Prostate gland (tissue), 2 donors: ENCODE data around the gene ASCC2. TPM values are rescaled to one million over a fixed set of nuclear protein-coding genes. Genes with fewer than 3 reads are reported as not detected.

Source experiments
- DNase-seq: peaks from one replicate; pipeline ENCODE4 v3.0.0-alpha.2; 2019; ENCODE audit warnings: low spot score
- H3K27ac ChIP-seq, 2 donors: fragments of 200-600 bp; sonication (generic); 2 replicates each; pipeline ENCODE4 v1.5.1; 2017 to 2019
- H3K27me3 ChIP-seq: fragments of 200-600 bp; sonication (generic); replicated peaks from 2 replicates; pipeline ENCODE4 v1.5.1; 2019; ENCODE audit not compliant: insufficient read depth
- H3K36me3 ChIP-seq, 2 donors: fragments of 200-600 bp; sonication (generic); 1 replicate in 1 of 2; 2 replicates in 1 of 2; pipeline versions ENCODE4 v1.5.1 to v1.8.1; 2017 to 2019
- H3K4me1 ChIP-seq: fragments of 200-600 bp; sonication (generic); replicated peaks from 2 replicates; pipeline ENCODE4 v1.5.1; 2019
- H3K4me3 ChIP-seq, 2 donors: fragments of 200-600 bp; sonication (generic); 2 replicates each; pipeline ENCODE4 v1.5.1; 2017 to 2019
- H3K9me3 ChIP-seq: fragments of 200-600 bp; sonication (generic); 2 replicates; pipeline ENCODE4 v1.5.1; 2017
- POLR2A ChIP-seq: fragments of 450-650 bp; IDR thresholded peaks from one replicate; pipeline ENCODE4 v1.6.1; 2016; ENCODE audit warnings: antibody characterized with exemption, mild to moderate bottlenecking
- POLR2AphosphoS5 ChIP-seq: sonication (generic); formaldehyde crosslinking; IDR thresholded peaks from one replicate; pipeline ENCODE4 v1.6.1; 2017; ENCODE audit warnings: antibody characterized with exemption
- WGBS: methylation state at CpG from one replicate; pipeline ENCODE4 v1.1.5; 2018; 5-methylcytosine and 5-hydroxymethylcytosine counted together
- intact Hi-C: fragments of 100-400 bp; cut with DNase I; formaldehyde crosslinking; loops from one replicate; pipeline ENCODE4 v1.14.2; 2022
- total RNA-seq, 2 donors: library from RNA; depleted of rRNA; stranded (reverse); fragments of >200 nt; gene quantifications; one replicate each; pipeline ENCODE4 v1.1.0, GENCODE V29; 2016
- TF ChIP-seq, protein P1 (sequence below), 4 experiments: fragments of 200-600 bp in 2 of 4; fragments of 450-650 bp in 2 of 4; sonication (generic) in 2 of 4; IDR thresholded peaks; 1 replicate in 3 of 4; 2 replicates in 1 of 4; pipeline ENCODE4 v1.5.1; 2016 to 2019; ENCODE audit warnings: antibody characterized with exemption in 4 of 4, mild to moderate bottlenecking in 2 of 4, moderate library complexity in 2 of 4

The ASCC2 gene
- total RNA-seq, 2 donors from 2014 or later: 42.5 to 82.6 TPM

DNA sequence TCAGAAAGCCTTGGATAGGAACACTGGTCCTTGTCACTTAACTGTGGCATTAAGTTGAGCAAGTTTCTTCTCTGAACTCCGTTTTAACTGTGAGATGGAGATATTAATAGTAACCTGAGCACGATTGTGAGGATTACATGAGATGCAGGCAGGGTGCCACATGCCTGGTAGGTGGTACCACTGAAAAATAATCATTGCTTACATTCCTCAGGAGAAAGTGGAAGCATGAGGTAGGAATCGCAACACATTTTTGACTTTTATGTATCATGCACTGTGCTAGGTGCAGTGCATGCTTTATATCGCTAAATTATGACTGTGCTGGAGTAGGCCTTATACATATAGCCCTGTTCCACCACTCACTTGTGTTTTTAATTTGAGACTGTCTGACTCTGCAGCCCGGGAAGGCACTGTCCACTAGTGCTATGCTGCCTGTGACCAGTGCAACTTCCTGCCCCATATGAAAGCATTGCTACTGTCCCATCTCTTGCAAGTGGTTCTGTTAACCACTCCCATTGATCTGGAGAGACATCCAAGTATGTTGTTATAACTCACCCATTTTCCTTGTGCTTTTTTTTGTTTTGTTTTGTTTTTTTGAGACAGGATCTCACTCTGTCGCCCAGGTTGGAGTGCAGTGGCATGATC, 69.9 kb downstream of the ASCC2 start:
- Histone ChIP-seq H3K9me3 (no peaks in the 10 kb centered on the region), H3K4me3 (peak overlapping the region; percentile 54 to 78), H3K36me3 (peaks cover 4 to 6% of the 10 kb centered on the region in 2 donors), H3K4me1 (peaks cover 11% of the 10 kb centered on the region), H3K27ac (no peak overlapping the region), H3K27me3 (no peaks in the 10 kb centered on the region)
- no peak for DNase-seq
- no peak for TF ChIP-seq POLR2A
- TF ChIP-seq POLR2AphosphoS5: no peak
- TF ChIP-seq, protein P1, sequence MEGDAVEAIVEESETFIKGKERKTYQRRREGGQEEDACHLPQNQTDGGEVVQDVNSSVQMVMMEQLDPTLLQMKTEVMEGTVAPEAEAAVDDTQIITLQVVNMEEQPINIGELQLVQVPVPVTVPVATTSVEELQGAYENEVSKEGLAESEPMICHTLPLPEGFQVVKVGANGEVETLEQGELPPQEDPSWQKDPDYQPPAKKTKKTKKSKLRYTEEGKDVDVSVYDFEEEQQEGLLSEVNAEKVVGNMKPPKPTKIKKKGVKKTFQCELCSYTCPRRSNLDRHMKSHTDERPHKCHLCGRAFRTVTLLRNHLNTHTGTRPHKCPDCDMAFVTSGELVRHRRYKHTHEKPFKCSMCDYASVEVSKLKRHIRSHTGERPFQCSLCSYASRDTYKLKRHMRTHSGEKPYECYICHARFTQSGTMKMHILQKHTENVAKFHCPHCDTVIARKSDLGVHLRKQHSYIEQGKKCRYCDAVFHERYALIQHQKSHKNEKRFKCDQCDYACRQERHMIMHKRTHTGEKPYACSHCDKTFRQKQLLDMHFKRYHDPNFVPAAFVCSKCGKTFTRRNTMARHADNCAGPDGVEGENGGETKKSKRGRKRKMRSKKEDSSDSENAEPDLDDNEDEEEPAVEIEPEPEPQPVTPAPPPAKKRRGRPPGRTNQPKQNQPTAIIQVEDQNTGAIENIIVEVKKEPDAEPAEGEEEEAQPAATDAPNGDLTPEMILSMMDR (IDR thresholded peaks at IDR 0.05): no peak
- intact Hi-C loops: loop anchor here (10.0 kb wide), 1 partner anchor 117 kb away; the partner anchor contains the start of gene MTMR3
- 38% methylated on average over 6 of the region's 6 CpGs for WGBS

DNA sequence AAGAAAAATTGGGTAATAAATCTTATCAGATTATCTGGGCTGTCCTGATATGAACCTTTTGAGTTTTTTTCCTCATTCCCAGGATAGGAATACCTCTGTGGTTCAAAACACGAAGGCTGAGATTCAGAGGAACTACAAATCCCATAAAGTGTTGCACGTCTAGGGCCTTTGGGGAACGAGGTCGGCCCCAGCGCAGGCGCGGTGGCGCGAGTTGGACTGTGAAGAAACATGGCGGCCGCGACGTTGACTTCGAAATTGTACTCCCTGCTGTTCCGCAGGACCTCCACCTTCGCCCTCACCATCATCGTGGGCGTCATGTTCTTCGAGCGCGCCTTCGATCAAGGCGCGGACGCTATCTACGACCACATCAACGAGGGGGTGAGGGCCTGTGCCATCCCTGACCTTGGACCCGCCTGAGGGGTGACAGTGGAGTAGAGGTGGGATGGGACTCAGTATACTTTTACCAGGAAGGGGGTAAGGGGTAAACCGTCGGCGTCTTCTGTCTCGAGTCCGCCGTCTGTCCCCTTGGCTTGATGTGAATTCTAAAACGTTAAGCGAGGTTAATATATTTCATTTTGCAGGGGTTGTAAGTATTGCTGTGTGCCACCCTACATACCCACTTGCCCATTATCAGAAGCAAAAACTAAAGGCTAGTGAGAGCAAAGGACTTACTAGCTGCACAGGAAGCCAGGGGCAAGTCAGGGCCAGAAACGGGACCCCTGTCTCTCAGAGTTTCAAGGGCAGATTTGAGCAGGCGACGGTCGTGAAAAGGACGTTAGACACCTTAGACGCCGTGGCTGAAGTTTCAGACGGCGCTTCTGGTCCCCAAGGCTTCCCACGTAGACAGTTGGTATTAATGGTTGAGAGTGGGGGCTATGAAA, 70.7 kb downstream of the ASCC2 start, which contains the start of gene UQCR10:
Gene UQCR10, plus strand, starts transcription at position 199 of the 881 bp plus-strand sequence. Its CDS starts 30 bp downstream, at position 229.
- WGBS: 12% methylated on average over 46 of the region's 46 CpGs
- intact Hi-C loops: loop anchor here (10.0 kb wide), 1 partner anchor 117 kb away; the partner anchor contains the start of gene MTMR3
- peaks cover 4 to 6% of the 10 kb centered on the region in 2 donors for H3K36me3 ChIP-seq

DNA sequence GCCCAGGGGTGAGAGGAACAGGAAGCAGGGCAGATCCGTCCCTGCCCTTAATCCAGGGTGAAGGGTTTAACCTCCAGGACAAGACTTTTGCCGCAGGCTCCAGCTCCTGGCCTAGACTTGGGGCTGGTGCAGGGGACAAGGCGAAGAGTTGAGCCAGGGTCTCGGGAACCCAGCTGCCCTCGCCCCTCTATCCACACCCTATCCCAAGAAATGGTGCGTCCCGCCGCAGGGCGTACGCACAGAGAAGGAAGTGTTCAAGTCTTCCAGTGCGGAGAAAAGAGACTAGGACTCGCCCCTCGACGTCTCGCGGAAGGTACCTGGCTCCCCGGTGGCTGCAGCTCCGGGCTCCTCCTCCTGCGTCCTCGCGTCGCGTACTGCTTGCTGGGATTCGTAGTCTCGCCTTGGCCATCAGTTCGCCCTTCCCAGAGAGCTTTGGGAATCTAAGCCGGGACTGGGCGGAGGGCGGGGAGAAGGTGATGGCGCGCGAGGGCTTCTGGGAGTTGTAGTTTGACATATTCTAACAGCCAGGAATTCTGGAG, 71.4 kb downstream of the ASCC2 start, which contains the start of gene ZMAT5:
Gene ZMAT5, minus strand, starts transcription at position 376 of the 539 bp plus-strand sequence. CDS start 18,463 bp downstream, outside the sequence.
- H3K27me3 ChIP-seq: no peaks in the 10 kb centered on the region
- H3K36me3 ChIP-seq: peaks cover 4 to 6% of the 10 kb centered on the region in 2 donors
- intact Hi-C loops: loop anchor here (10.0 kb wide), 1 partner anchor 118 kb away; the partner anchor contains the start of gene MTMR3
- WGBS: 0% methylated on average over 32 of the region's 32 CpGs
- TF ChIP-seq, protein P1 (IDR thresholded peaks at IDR 0.05): peak in 1 of 4 experiments; percentile 15
- peak; percentile 90 for TF ChIP-seq POLR2A
- TF ChIP-seq POLR2AphosphoS5: peak; percentile 96
- no peaks in the 10 kb centered on the region for H3K9me3 ChIP-seq
- peak; percentile 97 for DNase-seq
- peak within 1 kb of the TSS; percentile 80 to 83 for H3K27ac ChIP-seq
- peaks cover 11% of the 10 kb centered on the region for H3K4me1 ChIP-seq
- H3K4me3 ChIP-seq: peak within 1 kb of the TSS; percentile 54 to 78

More for the DNA sequence above, 70.7 kb downstream of the ASCC2 start, which contains the start of gene UQCR10:
- peaks cover 11% of the 10 kb centered on the region for H3K4me1 ChIP-seq
- DNase-seq: peak; percentile 89
- TF ChIP-seq POLR2AphosphoS5 (peak; percentile 60), POLR2A (peak; percentile 62)
- TF ChIP-seq, protein P1 (IDR thresholded peaks at IDR 0.05): no peak
- H3K27ac ChIP-seq: peak within 1 kb of the TSS; percentile 80 to 83
- no peaks in the 10 kb centered on the region for H3K27me3 ChIP-seq
- no peaks in the 10 kb centered on the region for H3K9me3 ChIP-seq
- H3K4me3 ChIP-seq: peak within 1 kb of the TSS; percentile 54 to 78

DNA sequence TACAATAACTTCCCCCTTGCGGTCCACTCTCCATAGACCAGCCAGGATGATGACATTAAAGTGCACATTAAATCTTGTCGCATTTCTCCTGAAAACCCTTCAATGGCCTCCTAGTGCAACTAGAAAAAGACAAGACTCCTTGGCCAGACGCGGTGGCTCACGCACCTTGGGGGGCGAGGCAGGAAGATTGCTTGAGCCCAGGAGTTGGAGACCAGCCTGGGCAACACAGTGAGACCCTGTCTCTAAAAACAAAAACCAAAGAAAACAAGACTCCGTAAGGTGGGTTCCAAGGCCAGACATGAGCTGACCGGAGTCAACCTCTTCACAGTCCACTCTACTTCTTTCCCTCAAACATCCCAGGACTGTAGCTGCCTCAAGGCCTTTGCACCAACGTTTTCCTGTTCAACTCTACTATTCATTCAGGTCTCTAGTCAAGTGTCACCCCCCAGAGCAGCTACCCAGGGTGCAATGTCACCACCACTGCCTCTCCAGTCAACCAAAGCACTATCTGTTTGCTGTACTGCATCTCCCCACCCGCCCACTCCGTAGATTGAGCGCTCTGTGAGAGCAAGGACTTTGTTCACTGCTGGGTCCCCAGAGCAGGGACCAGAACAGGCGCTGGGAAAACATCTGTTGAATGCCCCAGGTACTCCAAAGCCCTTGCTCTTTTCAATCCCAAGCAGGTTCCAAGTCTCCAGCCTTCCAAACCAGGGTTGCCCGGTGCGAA, 72.0 kb downstream of the ASCC2 start:
- Histone ChIP-seq H3K4me3 (peak overlapping the region; percentile 54 to 78), H3K9me3 (no peaks in the 10 kb centered on the region), H3K36me3 (peaks cover 4 to 6% of the 10 kb centered on the region in 2 donors), H3K4me1 (peaks cover 11% of the 10 kb centered on the region), H3K27me3 (no peaks in the 10 kb centered on the region), H3K27ac (peak overlapping the region; percentile 80 to 83)
- intact Hi-C loops: loop anchor here (10.0 kb wide), 1 partner anchor 119 kb away; the partner anchor contains the start of gene MTMR3
- WGBS: 50% methylated on average over 15 of the region's 15 CpGs
- TF ChIP-seq, protein P1 (IDR thresholded peaks at IDR 0.05): no peak
- TF ChIP-seq POLR2AphosphoS5: no peak
- no peak for DNase-seq
